SK-MEL-5 (cell line): Measurements from ENCODE around the gene CCDC54. TPM values are rescaled to one million over a fixed set of nuclear protein-coding genes. Genes with fewer than 3 reads are reported as not detected.
"Not testable (repeated sequence)": the region's sequence is repeated elsewhere in the genome, so short reads cannot be mapped to it uniquely, and the experiment has no call there.

Experiments
- DNase-seq: peaks from one replicate; pipeline ENCODE4 v3.0.0-alpha.2; 2016; ENCODE audit warnings: low read depth, low spot score
- in situ Hi-C: cut with HindIII; loops from 2 replicates; pipeline ENCODE4 v1.10.0; 2016; ENCODE audit warnings: low sequenced_read_pairs, high pct_unique_total_duplicates, low pct_unique_long_range_greater_than_20kb
- polyA plus RNA-seq, 2 experiments: library from polyadenylated mRNA; depleted of rRNA; stranded (reverse); fragments of >200 nt; gene quantifications; 2 replicates each; pipeline ENCODE4 v1.2.3, GENCODE V29; 2015
- total RNA-seq: library from RNA; depleted of rRNA; stranded (reverse); fragments of >200 nt; shearing (Covaris generic); gene quantifications from 2 replicates; pipeline ENCODE4 v1.2.3, GENCODE V29; 2014; rRNA removed

CCDC54 gene
- not detected in 2 replicates for total RNA-seq
- polyA plus RNA-seq (2015; cell fraction: cytosol; rRNA removed), result not detected in 2 replicates
- not detected in 2 replicates for polyA plus RNA-seq (2015; cell fraction: nucleus; rRNA removed)

DNA sequence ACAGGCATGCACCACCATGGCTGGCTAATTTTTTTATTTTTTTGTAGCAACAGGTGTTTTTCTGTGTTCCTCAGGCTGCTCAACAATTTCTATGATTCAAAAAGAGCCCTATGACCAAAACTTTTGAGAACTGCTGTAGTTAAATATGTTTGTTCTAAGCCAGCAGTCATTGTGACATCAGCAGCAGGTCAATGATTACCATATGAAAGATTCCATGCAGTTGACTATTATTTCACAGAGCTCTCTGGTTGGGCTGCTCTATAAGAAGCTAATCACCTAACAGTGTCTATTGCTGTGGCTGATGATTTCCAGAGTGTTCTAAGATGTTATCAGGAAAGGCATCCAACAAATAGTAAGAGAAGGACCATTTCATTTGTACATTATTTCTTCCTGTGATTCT, at the start of gene CCDC54:
Gene CCDC54 (plus strand): TSS at position 289 of the 400 bp plus-strand sequence. CDS start 149 bp downstream, outside the sequence.
- in situ Hi-C loops, result no loop called here
- no peak for DNase-seq

DNA sequence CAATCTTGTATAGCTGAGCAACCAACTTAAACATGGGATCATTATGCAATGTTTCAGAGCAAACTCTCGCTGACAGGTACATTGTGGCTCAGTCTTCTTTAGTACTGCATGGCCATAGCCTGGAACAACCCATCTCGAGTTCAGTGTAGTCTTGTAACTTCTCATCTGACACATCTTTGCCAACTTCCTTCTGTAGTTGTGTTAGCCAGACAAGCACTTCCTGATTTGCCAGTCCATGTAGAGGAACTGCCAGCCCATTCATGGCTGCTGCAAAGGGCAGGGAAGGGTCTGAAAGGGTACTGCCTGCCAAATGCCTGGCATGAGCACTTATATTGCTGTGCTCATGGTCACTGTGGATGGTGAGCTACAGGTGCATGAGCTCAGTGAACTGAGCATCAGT, 49.2 kb upstream of the CCDC54 start:
- no peak for DNase-seq
- in situ Hi-C loops, result no loop called here

- DNase-seq, result no peak
- in situ Hi-C loops, result no loop called here
These were observed 48.2 kb upstream of the CCDC54 start for GRCh38 chr3:107329088-107329487.

- DNase-seq, in situ Hi-C loops: not testable (repeated sequence)
These were observed 37.5 kb upstream of the CCDC54 start for GRCh38 chr3:107339690-107340089.

DNA sequence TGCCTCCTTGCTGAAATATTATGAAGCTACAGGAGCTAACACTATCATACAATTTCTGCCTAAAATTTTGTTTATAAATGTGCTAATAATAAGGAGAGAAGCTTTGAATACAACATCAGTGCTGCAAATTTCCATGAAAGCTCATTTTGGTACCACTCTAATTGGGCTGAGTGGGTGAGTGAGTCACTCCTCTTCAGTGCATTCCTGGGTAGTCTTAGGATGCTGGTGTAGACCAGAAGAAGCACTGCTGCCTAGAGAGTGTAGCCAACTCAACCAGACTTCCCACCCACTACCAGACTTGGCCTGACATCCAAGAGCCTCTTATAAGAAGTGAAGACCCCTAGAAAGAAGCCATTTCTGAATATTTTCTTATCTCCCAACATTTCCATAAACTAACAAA, 32.5 kb upstream of the CCDC54 start:
- no peak for DNase-seq
- in situ Hi-C loops, result no loop called here

GRCh38 chr3:107345822-107346405, 31.3 kb upstream of the CCDC54 start:
- DNase-seq, result no peak
- in situ Hi-C loops, result no loop called here

DNA sequence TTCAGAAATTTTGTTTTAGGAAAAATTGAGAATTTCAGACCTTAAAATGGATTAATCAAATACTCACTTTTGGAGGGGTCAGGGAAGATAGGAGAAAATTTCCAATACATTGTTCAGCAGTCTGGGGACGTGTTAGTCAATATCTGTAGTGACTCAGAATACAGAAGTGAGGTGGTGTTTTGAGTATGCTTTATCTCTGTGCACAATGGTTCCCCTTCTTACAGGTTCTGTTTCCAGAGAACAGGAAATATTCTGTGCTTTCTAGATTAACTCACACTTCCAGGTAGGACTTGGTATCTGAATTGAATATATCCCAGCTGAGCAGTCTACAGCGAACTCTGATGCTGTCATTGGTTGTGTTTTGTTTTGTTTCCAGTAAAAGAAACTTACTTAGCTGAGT, 30.7 kb upstream of the CCDC54 start:
- in situ Hi-C loops, result no loop called here
- DNase-seq, result no peak

- in situ Hi-C loops, result no loop called here
- no peak for DNase-seq
These were observed 29.5 kb upstream of the CCDC54 start for GRCh38 chr3:107347751-107348150.

DNA sequence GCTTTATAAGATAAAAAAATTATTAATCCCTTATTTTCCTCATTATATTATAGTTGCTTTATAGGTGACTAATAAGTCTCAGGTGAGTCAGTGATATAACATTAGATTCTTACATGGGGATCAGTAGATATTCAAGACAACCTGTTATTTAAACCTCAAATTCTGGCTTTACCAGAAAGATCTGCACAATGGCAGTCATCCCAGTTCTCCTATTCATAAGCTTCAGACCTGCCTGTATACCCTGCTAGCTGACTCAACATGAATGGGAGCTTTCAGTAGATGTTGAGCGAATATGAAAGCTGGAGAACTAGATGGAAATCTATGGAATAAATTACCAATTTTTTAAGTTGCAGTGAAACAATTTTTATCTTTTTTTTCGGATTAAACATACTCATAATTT, 20.5 kb upstream of the CCDC54 start:
- in situ Hi-C loops, result no loop called here
- DNase-seq, result no peak

DNA sequence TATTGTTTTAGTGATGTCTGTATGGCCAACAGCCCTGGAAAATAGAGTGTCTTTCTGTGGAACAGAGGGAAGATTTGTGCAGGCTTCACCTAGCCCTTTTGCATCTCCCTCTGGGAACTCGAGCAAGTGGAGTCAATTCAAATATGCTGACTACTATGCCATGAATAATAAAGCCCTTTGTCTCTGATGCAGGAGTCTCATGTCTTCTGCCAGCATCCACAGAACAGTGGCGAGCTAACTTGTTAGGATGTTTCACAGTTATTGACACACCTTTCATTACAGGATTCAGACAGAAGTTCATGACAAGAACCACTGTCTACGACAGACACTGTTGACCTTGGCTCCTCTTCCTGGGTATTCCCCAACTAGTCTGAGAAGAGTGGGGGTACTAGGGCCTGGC, 15.6 kb upstream of the CCDC54 start:
- DNase-seq, result no peak
- in situ Hi-C loops, result no loop called here

DNA sequence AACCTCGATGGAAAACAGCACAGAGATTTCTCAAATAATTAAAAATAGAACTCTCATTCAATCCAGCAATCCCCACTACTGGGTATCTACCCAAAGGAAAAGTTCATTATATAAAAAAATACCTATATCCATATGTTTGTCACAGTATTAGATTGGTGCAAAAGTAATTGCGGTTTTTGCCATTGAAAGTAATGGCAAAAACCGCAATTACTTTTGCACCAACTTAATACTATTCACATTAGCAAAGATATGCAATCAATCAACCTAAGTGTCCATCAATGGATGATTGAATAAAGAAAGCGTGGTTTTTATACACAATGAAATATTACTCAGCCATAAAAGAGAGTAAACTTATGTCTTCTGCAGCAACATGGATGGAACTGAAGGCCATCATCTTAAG, 12.2 kb upstream of the CCDC54 start:
- in situ Hi-C loops, result no loop called here
- no peak for DNase-seq

GRCh38 chr3:107366766-107367165, 10.5 kb upstream of the CCDC54 start:
- DNase-seq, result no peak
- in situ Hi-C loops, result no loop called here

- DNase-seq, result no peak
- in situ Hi-C loops, result no loop called here
These were observed 9.9 kb upstream of the CCDC54 start for GRCh38 chr3:107367353-107367752.

- in situ Hi-C loops, result no loop called here
- no peak for DNase-seq
These were observed 8.4 kb upstream of the CCDC54 start for GRCh38 chr3:107368654-107369398.

DNA sequence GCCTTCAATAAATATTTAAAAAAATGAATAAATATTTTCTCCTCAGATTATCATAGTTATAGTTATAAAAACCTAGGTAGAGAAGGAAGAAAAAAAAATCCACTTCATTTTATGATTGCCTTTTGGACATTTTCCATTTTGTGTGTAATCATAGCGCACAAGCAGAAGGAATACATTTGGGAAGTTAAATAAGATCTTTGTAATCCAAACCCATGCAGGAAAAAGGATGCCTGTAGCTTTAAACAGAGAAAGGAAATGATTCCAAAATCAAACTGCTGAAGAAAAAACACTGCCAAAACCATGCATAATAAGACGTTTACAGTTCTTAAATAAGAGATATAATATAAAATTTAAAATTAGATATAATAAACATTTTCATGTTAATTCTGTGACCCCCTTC, 7.4 kb upstream of the CCDC54 start:
- in situ Hi-C loops, result no loop called here
- DNase-seq, result no peak

DNA sequence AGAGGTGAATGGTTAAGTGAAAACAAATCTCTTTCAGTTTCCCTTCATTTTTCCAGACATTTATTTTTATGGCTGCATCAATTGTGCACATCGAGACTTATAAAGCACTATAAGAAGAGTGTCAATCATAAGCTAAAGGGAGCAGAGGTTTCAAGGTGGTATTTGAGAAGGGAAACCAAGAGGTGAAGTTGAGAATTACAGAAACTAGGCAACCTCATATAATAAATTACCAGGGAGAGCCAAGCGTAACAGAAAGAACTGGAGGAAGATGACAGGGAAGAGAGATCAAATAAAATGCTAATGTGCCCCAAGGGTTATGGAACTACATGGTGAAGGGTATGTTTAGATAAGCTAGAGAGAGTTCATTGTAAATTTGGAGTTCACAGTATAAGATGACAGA, 6.3 kb upstream of the CCDC54 start:
- DNase-seq, result no peak
- in situ Hi-C loops, result no loop called here

DNA sequence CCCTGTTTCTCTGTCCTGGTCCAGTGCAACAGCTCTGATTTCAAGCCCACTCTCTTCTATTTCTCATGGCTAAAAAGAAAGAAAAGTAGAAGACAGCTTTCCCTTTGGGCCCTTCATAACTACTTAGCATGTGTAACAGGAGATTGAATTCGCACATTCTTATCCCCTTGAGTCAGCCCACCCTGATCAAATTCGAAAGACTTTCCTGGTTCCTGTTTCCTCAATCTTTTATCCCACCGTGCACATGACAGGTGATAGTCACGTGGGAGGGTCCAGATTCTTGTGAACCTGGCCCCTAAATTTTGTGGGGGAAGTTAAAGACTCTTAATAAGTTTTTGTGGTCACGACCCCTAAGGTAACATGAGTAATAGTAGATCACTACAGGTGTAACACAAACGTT, 4.7 kb upstream of the CCDC54 start:
- in situ Hi-C loops, result no loop called here
- no peak for DNase-seq

DNA sequence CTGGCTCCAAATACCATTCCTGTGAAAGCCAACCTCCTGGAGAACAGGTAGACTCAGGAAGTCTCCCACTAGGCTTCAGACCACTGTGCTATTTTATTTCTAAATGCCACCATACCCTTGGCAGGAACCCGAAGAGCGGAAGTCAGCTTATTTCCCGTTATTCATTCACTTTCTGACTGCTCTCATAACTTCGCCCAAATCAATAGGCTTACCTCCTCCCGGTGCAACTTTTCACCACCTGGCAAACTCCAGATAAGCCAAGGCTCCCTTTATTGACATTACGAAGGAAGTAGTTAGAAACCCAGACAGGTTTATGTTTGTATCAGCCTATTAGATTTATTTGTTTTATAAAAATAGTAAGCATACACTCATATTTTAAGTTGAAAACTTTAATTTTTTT, 3.3 kb upstream of the CCDC54 start:
- DNase-seq, result no peak
- in situ Hi-C loops, result no loop called here

- in situ Hi-C loops, result no loop called here
- no peak for DNase-seq
These were observed 1.6 kb upstream of the CCDC54 start for GRCh38 chr3:107375682-107376081.
